DOHH2 (cell line): Measurements from ENCODE around the gene SNX19.

Experiments
- H3F3A ChIP-seq: fragments of 200-600 bp; sonication (generic), shearing (Covaris generic); 2 replicates; pipeline ENCODE4 v1.6.0; 2016; ENCODE audit warnings: antibody characterized with exemption, mild to moderate bottlenecking; ENCODE audit not compliant: control insufficient read depth, insufficient read depth
- H3K27ac ChIP-seq: fragments of 200-600 bp; sonication (generic); 2 replicates; pipeline ENCODE4 v1.5.1; 2014; ENCODE audit warnings: low read depth, mild to moderate bottlenecking, low read length, moderate library complexity
- H3K27me3 ChIP-seq: fragments of 200-600 bp; sonication (generic); 2 replicates; pipeline ENCODE4 v1.6.1; 2014; ENCODE audit warnings: mild to moderate bottlenecking, low read length, mixed read lengths; ENCODE audit not compliant: control insufficient read depth
- H3K36me3 ChIP-seq: fragments of 200-600 bp; sonication (generic); 2 replicates; pipeline ENCODE4 v1.6.1; 2014; ENCODE audit warnings: mild to moderate bottlenecking, low read length, moderate library complexity, mixed read lengths; ENCODE audit not compliant: control insufficient read depth
- H3K4me1 ChIP-seq: fragments of 200-600 bp; sonication (generic); 2 replicates; pipeline ENCODE4 v1.6.1; 2014; ENCODE audit warnings: mild to moderate bottlenecking, low read length, mixed read lengths; ENCODE audit not compliant: control insufficient read depth
- H3K4me2 ChIP-seq: fragments of 200-600 bp; sonication (generic); 2 replicates; pipeline ENCODE4 v1.6.0; 2014; ENCODE audit warnings: mild to moderate bottlenecking, low read length, moderate library complexity
- H3K4me3 ChIP-seq: fragments of 200-600 bp; sonication (generic); 2 replicates; pipeline ENCODE4 v1.5.1; 2014; ENCODE audit warnings: mild to moderate bottlenecking, low read length, mixed read lengths
- H3K79me2 ChIP-seq: fragments of 200-600 bp; sonication (generic); 2 replicates; pipeline ENCODE4 v1.6.1; 2014; ENCODE audit warnings: mild to moderate bottlenecking, low read length, mixed read lengths; ENCODE audit not compliant: control insufficient read depth
- H3K9me2 ChIP-seq: fragments of 200-600 bp; sonication (generic); replicated peaks from 2 replicates; pipeline ENCODE4 v1.6.1; 2014; ENCODE audit warnings: mild to moderate bottlenecking, low read length, mixed read lengths; ENCODE audit not compliant: control insufficient read depth
- H3K9me3 ChIP-seq: fragments of 200-600 bp; sonication (generic); 2 replicates; pipeline ENCODE4 v1.6.1; 2014; ENCODE audit warnings: antibody characterized with exemption, low read length, mixed read lengths; ENCODE audit not compliant: control insufficient read depth, insufficient read depth
- H4K20me1 ChIP-seq: fragments of 200-600 bp; sonication (generic); 2 replicates; pipeline ENCODE4 v1.6.0; 2014; ENCODE audit warnings: low read depth, mild to moderate bottlenecking, antibody characterized with exemption, low read length, moderate library complexity; ENCODE audit not compliant: control insufficient read depth, insufficient read depth
- EZH2phosphoT487 ChIP-seq: fragments of 200-600 bp; sonication (generic); IDR thresholded peaks from 2 replicates; pipeline ENCODE4 v1.6.1; 2017; ENCODE audit warnings: borderline replicate concordance, mild to moderate bottlenecking, antibody characterized with exemption, low read length, moderate library complexity, mixed read lengths
- TF ChIP-seq, protein P1 (sequence below): fragments of 200-600 bp; sonication (generic); IDR thresholded peaks from one replicate; pipeline ENCODE4 v1.5.1; 2014; ENCODE audit warnings: antibody characterized with exemption, mild to moderate bottlenecking, low read depth, low read length; ENCODE audit not compliant: poor library complexity, severe bottlenecking

The SNX19 gene

DNA sequence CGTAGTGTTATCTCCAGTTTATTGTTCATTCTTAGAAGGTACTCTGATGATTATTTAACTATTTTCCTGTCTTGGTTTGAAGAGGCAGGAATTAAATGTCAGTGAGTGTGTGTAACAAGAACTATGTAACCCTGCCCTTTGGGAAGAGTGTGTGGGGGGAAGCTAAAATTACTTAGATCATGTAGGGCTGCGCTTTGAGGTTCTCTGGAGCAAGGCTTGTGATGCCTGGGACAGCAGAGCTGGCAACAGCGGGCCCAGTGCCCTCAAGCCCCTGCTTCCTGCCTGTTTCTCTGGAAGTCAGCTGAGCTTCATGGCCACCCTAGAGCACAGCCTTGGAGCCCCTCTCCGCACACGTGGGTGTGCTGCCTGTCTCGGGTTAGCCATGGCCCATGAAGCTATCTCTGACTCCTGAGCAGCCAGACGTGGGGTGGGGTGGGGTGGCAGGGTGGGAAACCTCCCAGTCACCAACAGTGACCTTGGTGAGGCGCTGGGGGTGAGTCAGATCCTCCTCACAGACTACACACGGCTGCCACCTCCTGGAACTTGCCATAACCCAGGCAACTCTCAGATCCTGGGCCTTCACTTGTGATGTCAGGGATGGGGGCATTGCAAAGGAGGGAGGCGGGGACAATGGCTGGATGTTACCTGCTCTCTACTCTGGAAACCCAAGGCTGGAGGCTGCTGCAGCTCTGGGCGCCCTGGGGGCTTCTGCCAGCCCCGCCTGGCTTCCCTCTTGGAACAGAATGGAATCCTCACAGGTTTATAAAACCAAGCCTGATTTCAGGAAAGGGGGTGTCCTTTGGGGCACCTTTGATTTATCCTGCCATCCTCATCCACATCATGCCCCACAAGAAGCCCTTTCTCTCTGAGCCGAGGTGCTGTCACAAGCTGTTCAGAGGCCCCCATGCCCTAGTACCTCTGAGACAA lies 88.6 kb downstream of the SNX19 start:
- Histone ChIP-seq H3K36me3 (no peaks in the 10 kb centered on the region), H3K4me2 (no peak overlapping the region), H3K9me2 (no peaks in the 10 kb centered on the region), H3K27me3 (no peaks in the 10 kb centered on the region), H3K4me3 (no peak overlapping the region), H3K9me3 (no peaks in the 10 kb centered on the region), H4K20me1 (no peaks in the 10 kb centered on the region), H3K27ac (no peak overlapping the region), H3K4me1 (no peaks in the 10 kb centered on the region), H3K79me2 (no peaks in the 10 kb centered on the region), H3F3A (no peaks in the 10 kb centered on the region)
- TF ChIP-seq, protein P1, sequence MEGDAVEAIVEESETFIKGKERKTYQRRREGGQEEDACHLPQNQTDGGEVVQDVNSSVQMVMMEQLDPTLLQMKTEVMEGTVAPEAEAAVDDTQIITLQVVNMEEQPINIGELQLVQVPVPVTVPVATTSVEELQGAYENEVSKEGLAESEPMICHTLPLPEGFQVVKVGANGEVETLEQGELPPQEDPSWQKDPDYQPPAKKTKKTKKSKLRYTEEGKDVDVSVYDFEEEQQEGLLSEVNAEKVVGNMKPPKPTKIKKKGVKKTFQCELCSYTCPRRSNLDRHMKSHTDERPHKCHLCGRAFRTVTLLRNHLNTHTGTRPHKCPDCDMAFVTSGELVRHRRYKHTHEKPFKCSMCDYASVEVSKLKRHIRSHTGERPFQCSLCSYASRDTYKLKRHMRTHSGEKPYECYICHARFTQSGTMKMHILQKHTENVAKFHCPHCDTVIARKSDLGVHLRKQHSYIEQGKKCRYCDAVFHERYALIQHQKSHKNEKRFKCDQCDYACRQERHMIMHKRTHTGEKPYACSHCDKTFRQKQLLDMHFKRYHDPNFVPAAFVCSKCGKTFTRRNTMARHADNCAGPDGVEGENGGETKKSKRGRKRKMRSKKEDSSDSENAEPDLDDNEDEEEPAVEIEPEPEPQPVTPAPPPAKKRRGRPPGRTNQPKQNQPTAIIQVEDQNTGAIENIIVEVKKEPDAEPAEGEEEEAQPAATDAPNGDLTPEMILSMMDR = no peak
- no peak for TF ChIP-seq EZH2phosphoT487

DNA sequence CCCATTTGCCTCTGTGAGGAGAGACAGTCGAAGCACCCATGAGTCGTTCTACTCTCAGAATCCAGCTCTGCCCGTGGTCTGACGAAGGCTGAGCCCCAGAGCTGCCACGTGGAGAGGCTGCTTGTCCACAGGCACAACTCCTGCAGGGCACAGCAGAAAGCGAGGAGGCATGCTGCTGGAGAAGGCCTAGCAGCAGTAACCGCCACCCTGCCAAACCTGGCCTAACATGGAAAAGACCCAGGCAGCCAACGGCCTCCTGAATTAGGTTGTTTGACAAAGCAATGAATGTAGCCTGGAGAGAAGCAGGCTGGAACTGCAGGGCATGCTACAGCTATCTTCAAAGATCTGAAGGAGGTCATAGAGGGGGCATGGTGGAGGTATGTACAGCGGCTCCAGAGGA lies 89.7 kb downstream of the SNX19 start:
- H3K4me2 ChIP-seq = no peak overlapping the region
- H3K27me3 ChIP-seq = no peaks in the 10 kb centered on the region
- H3K79me2 ChIP-seq = no peaks in the 10 kb centered on the region
- TF ChIP-seq EZH2phosphoT487 = no peak
- TF ChIP-seq, protein P1 = no peak
- no peaks in the 10 kb centered on the region for H3K4me1 ChIP-seq
- no peaks in the 10 kb centered on the region for H3F3A ChIP-seq
- H3K36me3 ChIP-seq = no peaks in the 10 kb centered on the region
- no peaks in the 10 kb centered on the region for H3K9me3 ChIP-seq
- no peaks in the 10 kb centered on the region for H3K9me2 ChIP-seq
- H4K20me1 ChIP-seq = no peaks in the 10 kb centered on the region
- no peak overlapping the region for H3K27ac ChIP-seq
- no peak overlapping the region for H3K4me3 ChIP-seq

DNA sequence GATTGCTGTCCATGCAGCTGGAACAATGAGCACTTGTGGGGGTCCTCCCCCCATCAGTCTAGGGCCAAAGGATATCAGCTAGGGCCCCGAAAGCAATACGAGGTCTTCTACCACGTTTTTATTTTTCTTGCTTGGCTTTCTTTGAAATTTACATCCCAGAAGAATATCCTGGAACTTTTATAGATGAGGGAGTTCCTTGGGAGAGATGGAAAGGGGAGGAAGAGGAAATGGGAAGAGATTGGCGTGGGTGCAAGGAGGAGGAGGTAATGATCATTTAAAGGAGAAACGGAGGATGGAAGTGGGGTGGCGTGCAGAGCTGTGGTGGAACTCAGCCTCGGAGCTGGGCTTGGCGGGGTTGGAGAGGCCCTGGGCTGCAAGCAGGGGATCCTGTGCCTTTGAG lies 90.3 kb downstream of the SNX19 start:
- H4K20me1 ChIP-seq = no peaks in the 10 kb centered on the region
- no peak overlapping the region for H3K4me2 ChIP-seq
- H3K27ac ChIP-seq = no peak overlapping the region
- H3K4me3 ChIP-seq = no peak overlapping the region
- TF ChIP-seq, protein P1 = no peak
- no peak for TF ChIP-seq EZH2phosphoT487
- H3K9me3 ChIP-seq = no peaks in the 10 kb centered on the region
- H3F3A ChIP-seq = no peaks in the 10 kb centered on the region
- H3K79me2 ChIP-seq = no peaks in the 10 kb centered on the region
- no peaks in the 10 kb centered on the region for H3K4me1 ChIP-seq
- no peaks in the 10 kb centered on the region for H3K9me2 ChIP-seq
- H3K36me3 ChIP-seq = no peaks in the 10 kb centered on the region
- no peaks in the 10 kb centered on the region for H3K27me3 ChIP-seq
